SU-DHL-6 (cell line): Measurements from ENCODE around the gene PRKD2.

Source experiments
- H2AFZ ChIP-seq: fragments of 200-600 bp; sonication (generic); 2 replicates; pipeline ENCODE4 v1.6.1; 2014; ENCODE audit warnings: low read depth, mild to moderate bottlenecking, moderate library complexity, mixed read lengths, antibody characterized with exemption, low read length; ENCODE audit not compliant: severe bottlenecking
- H3F3A ChIP-seq: fragments of 200-600 bp; shearing (Covaris generic); 2 replicates; pipeline ENCODE4 v1.6.0; 2016; ENCODE audit warnings: antibody characterized with exemption, mild to moderate bottlenecking; ENCODE audit not compliant: insufficient read depth
- H3K27ac ChIP-seq: fragments of 200-600 bp; sonication (generic); 2 replicates; pipeline ENCODE4 v1.5.1; 2016; ENCODE audit warnings: low read depth, mild to moderate bottlenecking, low read length, moderate library complexity, mixed read lengths
- H3K27me3 ChIP-seq: fragments of 200-600 bp; sonication (generic), shearing (Covaris generic); 2 replicates; pipeline ENCODE4 v1.6.0; 2014; ENCODE audit warnings: mild to moderate bottlenecking, low read length
- H3K36me3 ChIP-seq: fragments of 200-600 bp; sonication (generic); 2 replicates; pipeline ENCODE4 v1.6.1; 2014; ENCODE audit warnings: mild to moderate bottlenecking, low read length, mixed read lengths
- H3K4me2 ChIP-seq: fragments of 300-600, 200-600 bp; shearing (Covaris generic), sonication (generic); 2 replicates; pipeline ENCODE4 v1.6.0; 2014; ENCODE audit warnings: low read length, low read depth, mild to moderate bottlenecking; ENCODE audit not compliant: poor library complexity, severe bottlenecking
- H3K4me3 ChIP-seq: fragments of 200-600 bp; sonication (generic); 2 replicates; pipeline ENCODE4 v1.5.1; 2014; ENCODE audit warnings: antibody characterized with exemption, low read length, mild to moderate bottlenecking, mixed read lengths; ENCODE audit not compliant: insufficient read depth, poor library complexity, severe bottlenecking
- H3K79me2 ChIP-seq: fragments of 200-600 bp; sonication (generic); 2 replicates; pipeline ENCODE4 v1.6.1; 2014; ENCODE audit warnings: mild to moderate bottlenecking, low read length, moderate library complexity; ENCODE audit not compliant: insufficient read depth
- H3K9ac ChIP-seq: fragments of 200-600 bp; sonication (generic); 2 replicates; pipeline ENCODE4 v1.7.0; 2014; ENCODE audit warnings: mild to moderate bottlenecking, low read length
- H3K9me2 ChIP-seq: fragments of 200-600 bp; sonication (generic); replicated peaks from 2 replicates; pipeline ENCODE4 v1.6.1; 2014; ENCODE audit warnings: low read length; ENCODE audit not compliant: insufficient read depth
- H3K9me3 ChIP-seq: fragments of 200-600 bp; sonication (generic); 2 replicates; pipeline ENCODE4 v1.6.1; 2014; ENCODE audit warnings: low read length, mixed read lengths; ENCODE audit not compliant: insufficient read depth
- H4K20me1 ChIP-seq: fragments of 200-600 bp; sonication (generic); 2 replicates; pipeline ENCODE4 v1.6.1; 2014; ENCODE audit warnings: low read depth, mild to moderate bottlenecking, antibody characterized with exemption, low read length, moderate library complexity, mixed read lengths
- EZH2phosphoT487 ChIP-seq: fragments of 200-600 bp; sonication (generic), shearing (Covaris generic); conservative IDR thresholded peaks from 2 replicates; pipeline ENCODE4 v1.6.1; 2018; ENCODE audit warnings: mild to moderate bottlenecking, antibody characterized with exemption, low read length, moderate library complexity, mixed read lengths
- TF ChIP-seq, protein P1 (sequence below): fragments of 200-600 bp; sonication (generic); IDR thresholded peaks from one replicate; pipeline ENCODE4 v1.5.1; 2017; ENCODE audit warnings: antibody characterized with exemption, mild to moderate bottlenecking, low read length, moderate library complexity; ENCODE audit not compliant: insufficient read depth, poor library complexity, severe bottlenecking

The PRKD2 gene

DNA sequence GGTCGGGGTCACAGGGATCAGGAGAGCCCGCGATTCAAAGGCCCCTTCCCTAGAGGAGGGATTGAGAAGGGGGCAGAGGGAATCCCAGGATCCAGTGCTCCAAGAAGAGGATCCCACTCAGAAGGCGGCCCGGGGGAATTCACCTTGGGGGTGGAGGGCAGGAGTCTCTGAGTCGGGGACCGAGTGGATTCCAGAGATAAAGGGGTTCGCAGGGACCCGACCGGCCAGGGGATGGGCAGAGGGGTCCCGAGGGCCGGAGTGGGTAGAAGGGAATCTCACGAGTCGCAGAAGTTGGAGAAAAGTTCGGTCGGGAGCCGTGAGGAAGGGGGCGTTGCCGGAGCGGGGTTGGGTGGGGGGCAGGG is 261 bp downstream of the PRKD2 start:
- no peak overlapping the region for H2AFZ ChIP-seq

DNA sequence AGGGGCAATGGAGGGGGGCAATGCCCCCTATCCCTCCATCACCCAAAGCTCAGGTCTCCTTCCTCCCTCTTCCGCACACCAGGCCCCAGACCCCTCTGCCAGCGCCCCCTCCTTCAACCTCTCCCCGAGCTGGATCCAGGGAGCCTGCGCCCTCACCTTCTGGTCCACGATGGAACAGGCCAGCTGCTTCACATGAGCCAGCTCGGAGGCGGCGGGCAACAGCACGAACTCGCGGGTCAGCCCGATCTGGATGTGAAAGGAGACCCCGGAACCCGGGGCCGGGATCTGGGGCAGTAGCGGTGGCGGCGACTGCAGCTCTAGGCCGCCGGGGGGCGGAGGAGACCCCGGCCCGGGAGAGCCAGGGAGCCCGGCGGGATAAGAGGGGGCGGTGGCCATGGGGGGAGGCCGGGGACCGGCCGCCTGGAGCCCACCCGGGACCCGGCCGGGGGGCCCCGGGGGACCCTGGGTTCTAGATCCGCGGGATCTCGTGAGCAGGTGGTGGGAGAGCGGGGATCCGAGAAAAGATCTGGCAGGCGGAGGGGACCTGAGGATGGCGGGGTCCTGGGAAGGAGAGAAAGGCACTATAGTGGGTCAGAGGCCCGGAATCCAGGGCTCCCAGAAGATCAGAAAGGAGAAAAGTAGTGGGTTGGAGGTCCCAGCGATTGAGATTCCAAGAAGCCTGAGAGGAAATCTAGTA is 791 bp downstream of the PRKD2 start:
- Histone ChIP-seq H3K4me2 (peak overlapping the region; percentile 86), H3K9me3 (no peaks in the 10 kb centered on the region), H4K20me1 (no peaks in the 10 kb centered on the region), H3K9ac (peak overlapping the region; percentile 95), H3K4me3 (peak overlapping the region; percentile 95), H3K27ac (peak overlapping the region; percentile 82), H3K79me2 (peaks cover 21% of the 10 kb centered on the region), H3F3A (peaks cover 44% of the 10 kb centered on the region), H2AFZ (no peak overlapping the region), H3K36me3 (no peaks in the 10 kb centered on the region), H3K27me3 (no peaks in the 10 kb centered on the region), H3K9me2 (no peaks in the 10 kb centered on the region)
- TF ChIP-seq, protein P1, sequence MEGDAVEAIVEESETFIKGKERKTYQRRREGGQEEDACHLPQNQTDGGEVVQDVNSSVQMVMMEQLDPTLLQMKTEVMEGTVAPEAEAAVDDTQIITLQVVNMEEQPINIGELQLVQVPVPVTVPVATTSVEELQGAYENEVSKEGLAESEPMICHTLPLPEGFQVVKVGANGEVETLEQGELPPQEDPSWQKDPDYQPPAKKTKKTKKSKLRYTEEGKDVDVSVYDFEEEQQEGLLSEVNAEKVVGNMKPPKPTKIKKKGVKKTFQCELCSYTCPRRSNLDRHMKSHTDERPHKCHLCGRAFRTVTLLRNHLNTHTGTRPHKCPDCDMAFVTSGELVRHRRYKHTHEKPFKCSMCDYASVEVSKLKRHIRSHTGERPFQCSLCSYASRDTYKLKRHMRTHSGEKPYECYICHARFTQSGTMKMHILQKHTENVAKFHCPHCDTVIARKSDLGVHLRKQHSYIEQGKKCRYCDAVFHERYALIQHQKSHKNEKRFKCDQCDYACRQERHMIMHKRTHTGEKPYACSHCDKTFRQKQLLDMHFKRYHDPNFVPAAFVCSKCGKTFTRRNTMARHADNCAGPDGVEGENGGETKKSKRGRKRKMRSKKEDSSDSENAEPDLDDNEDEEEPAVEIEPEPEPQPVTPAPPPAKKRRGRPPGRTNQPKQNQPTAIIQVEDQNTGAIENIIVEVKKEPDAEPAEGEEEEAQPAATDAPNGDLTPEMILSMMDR, result peak; percentile 14
- TF ChIP-seq EZH2phosphoT487, result no peak

More for the DNA sequence above, 261 bp downstream of the PRKD2 start:
- H3K27ac ChIP-seq, result peak overlapping the region; percentile 82
- TF ChIP-seq, protein P1, result no peak
- TF ChIP-seq EZH2phosphoT487, result no peak
- H3K36me3 ChIP-seq, result no peaks in the 10 kb centered on the region
- H3K4me2 ChIP-seq, result peak overlapping the region; percentile 86
- H4K20me1 ChIP-seq, result no peaks in the 10 kb centered on the region
- peaks cover 44% of the 10 kb centered on the region for H3F3A ChIP-seq
- no peaks in the 10 kb centered on the region for H3K9me3 ChIP-seq
- H3K79me2 ChIP-seq, result peaks cover 21% of the 10 kb centered on the region
- H3K9ac ChIP-seq, result peak overlapping the region; percentile 95
- no peaks in the 10 kb centered on the region for H3K27me3 ChIP-seq
- peak overlapping the region; percentile 95 for H3K4me3 ChIP-seq
- H3K9me2 ChIP-seq, result no peaks in the 10 kb centered on the region

DNA sequence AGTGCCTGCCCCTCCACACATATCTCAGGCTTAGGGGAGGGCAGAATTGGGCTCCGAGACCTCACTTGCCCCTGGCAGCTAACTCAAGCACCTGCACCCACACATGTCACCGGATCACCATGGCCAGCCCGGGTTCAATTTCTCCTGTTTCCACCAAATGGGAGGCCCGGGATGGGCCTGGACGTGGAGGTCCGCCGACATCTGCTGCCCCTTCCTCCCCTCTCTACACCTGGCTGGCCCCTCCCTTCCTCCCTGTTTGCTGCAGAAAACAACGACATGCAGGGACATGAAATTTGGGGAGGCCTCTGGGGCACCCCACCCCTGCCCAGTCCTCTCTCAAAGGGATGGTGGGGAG is 1.3 kb downstream of the PRKD2 start:
- Histone ChIP-seq H3K79me2 (peaks cover 21% of the 10 kb centered on the region), H3K9ac (peak overlapping the region; percentile 95), H4K20me1 (no peaks in the 10 kb centered on the region), H3K36me3 (no peaks in the 10 kb centered on the region), H3K27ac (peak overlapping the region; percentile 82), H3K9me3 (no peaks in the 10 kb centered on the region), H3K4me2 (peak overlapping the region; percentile 86), H3K9me2 (no peaks in the 10 kb centered on the region), H2AFZ (no peak overlapping the region), H3K4me3 (peak overlapping the region; percentile 95), H3F3A (peaks cover 44% of the 10 kb centered on the region), H3K27me3 (no peaks in the 10 kb centered on the region)
- TF ChIP-seq, protein P1, result no peak
- no peak for TF ChIP-seq EZH2phosphoT487
